22Rv1 (cell line): Measurements from ENCODE around the gene POLR3H.

Source experiments
- ZFX ChIP-seq: fragments of 450-650 bp; IDR thresholded peaks from 2 replicates; pipeline ENCODE4 v1.6.1; 2017; ENCODE audit warnings: antibody characterized with exemption, borderline replicate concordance
- TF ChIP-seq, protein P1 (sequence below): fragments of 450-650 bp; IDR thresholded peaks from 2 replicates; pipeline ENCODE4 v1.5.1; 2017; ENCODE audit warnings: mild to moderate bottlenecking

DNA sequence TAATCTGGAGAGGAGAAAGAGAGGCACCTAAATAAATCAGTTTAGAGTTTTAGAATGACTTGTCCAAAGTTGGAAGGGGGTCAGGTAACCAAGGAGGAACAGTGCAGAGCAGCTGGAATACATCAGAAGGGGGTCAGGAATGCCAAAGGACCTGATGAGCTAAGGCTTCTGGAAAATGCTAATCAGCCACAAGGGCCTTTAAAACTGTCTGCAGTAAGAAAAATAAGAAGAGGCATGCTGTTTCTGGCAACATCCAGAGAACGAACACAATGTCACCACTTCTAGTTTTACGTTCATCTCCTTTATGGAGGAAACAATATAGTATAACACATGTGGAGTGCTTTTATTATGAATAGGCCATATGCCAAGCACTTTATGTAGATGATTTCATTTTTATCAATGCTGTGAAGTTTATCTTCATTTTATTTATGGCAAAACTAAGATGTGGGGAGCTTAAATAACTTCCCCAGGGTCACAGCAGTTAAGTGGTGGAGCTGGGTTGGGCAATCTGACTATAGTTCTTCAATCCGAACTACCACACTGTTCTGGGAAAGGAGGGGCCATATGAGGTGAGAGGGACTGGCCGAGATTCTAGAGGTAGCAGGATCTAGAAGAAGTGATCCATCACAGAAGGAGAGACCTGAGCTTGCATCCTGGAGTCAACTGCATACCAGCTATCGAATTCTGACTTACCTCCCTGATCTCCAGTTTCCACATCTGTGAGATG lies 52.7 kb downstream of the POLR3H start:
- TF ChIP-seq, protein P1, sequence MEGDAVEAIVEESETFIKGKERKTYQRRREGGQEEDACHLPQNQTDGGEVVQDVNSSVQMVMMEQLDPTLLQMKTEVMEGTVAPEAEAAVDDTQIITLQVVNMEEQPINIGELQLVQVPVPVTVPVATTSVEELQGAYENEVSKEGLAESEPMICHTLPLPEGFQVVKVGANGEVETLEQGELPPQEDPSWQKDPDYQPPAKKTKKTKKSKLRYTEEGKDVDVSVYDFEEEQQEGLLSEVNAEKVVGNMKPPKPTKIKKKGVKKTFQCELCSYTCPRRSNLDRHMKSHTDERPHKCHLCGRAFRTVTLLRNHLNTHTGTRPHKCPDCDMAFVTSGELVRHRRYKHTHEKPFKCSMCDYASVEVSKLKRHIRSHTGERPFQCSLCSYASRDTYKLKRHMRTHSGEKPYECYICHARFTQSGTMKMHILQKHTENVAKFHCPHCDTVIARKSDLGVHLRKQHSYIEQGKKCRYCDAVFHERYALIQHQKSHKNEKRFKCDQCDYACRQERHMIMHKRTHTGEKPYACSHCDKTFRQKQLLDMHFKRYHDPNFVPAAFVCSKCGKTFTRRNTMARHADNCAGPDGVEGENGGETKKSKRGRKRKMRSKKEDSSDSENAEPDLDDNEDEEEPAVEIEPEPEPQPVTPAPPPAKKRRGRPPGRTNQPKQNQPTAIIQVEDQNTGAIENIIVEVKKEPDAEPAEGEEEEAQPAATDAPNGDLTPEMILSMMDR, result no peak
- no peak for TF ChIP-seq ZFX
